ENCODE measurements around the gene EDAR.

EDAR gene

DNA sequence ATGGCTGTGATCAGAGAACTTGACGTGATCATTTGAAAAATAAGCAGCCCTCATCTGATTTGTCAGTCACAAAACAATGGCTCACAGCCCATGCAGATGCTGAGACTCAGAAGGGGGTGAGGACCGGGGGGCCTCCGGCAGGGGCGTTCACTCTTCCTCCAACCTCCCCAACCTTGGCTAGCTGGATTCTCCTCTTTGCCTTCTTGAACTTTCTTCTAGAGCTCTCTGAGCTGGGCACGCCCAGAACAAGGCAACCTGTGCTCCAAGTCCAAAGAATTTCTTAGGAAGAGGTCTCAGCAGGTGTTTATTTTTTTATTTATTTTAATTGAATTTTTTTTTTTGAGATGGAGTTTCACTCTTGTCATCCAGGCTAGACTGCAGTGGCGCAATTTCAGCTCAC, 16.4 kb downstream of the EDAR start:
- TF ChIP-seq EZH2 (IDR thresholded peaks at IDR 0.05; ENCODE audit: borderline replicate concordance, low read length), result no peak
- TF ChIP-seq, protein P1, sequence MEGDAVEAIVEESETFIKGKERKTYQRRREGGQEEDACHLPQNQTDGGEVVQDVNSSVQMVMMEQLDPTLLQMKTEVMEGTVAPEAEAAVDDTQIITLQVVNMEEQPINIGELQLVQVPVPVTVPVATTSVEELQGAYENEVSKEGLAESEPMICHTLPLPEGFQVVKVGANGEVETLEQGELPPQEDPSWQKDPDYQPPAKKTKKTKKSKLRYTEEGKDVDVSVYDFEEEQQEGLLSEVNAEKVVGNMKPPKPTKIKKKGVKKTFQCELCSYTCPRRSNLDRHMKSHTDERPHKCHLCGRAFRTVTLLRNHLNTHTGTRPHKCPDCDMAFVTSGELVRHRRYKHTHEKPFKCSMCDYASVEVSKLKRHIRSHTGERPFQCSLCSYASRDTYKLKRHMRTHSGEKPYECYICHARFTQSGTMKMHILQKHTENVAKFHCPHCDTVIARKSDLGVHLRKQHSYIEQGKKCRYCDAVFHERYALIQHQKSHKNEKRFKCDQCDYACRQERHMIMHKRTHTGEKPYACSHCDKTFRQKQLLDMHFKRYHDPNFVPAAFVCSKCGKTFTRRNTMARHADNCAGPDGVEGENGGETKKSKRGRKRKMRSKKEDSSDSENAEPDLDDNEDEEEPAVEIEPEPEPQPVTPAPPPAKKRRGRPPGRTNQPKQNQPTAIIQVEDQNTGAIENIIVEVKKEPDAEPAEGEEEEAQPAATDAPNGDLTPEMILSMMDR (IDR thresholded peaks at IDR 0.05; ENCODE audit: low read length), result no peak
- H3K9me2 ChIP-seq (ENCODE audit: low read depth, low read length), result no peaks in the 10 kb centered on the region
- no peaks in the 10 kb centered on the region for H3K36me3 ChIP-seq (ENCODE audit: insufficient read depth, low read length)
- H4K20me1 ChIP-seq (ENCODE audit: insufficient read depth, low read length), result no peaks in the 10 kb centered on the region
- no peak overlapping the region for H3K27ac ChIP-seq (ENCODE audit: low read depth, low read length, poor library complexity, severe bottlenecking)
- no peak overlapping the region for H2AFZ ChIP-seq (ENCODE audit: low read length)
- no peak overlapping the region for H3K4me3 ChIP-seq (ENCODE audit: low read depth, low read length, poor library complexity, severe bottlenecking)
- no peak overlapping the region for H3K4me2 ChIP-seq (ENCODE audit: low read length)
- no peaks in the 10 kb centered on the region for H3F3A ChIP-seq (ENCODE audit: insufficient read depth, low read length)
- H3K9me3 ChIP-seq (ENCODE audit: low read length), result no peaks in the 10 kb centered on the region
- no peak overlapping the region for H3K9ac ChIP-seq (ENCODE audit: low read length)
- no peaks in the 10 kb centered on the region for H3K79me2 ChIP-seq (ENCODE audit: insufficient read depth, low read length)
- no peaks in the 10 kb centered on the region for H3K27me3 ChIP-seq (ENCODE audit: insufficient read depth, low read length)
- H3K4me1 ChIP-seq (ENCODE audit: insufficient read depth, low read length, severe bottlenecking), result no peaks in the 10 kb centered on the region

DNA sequence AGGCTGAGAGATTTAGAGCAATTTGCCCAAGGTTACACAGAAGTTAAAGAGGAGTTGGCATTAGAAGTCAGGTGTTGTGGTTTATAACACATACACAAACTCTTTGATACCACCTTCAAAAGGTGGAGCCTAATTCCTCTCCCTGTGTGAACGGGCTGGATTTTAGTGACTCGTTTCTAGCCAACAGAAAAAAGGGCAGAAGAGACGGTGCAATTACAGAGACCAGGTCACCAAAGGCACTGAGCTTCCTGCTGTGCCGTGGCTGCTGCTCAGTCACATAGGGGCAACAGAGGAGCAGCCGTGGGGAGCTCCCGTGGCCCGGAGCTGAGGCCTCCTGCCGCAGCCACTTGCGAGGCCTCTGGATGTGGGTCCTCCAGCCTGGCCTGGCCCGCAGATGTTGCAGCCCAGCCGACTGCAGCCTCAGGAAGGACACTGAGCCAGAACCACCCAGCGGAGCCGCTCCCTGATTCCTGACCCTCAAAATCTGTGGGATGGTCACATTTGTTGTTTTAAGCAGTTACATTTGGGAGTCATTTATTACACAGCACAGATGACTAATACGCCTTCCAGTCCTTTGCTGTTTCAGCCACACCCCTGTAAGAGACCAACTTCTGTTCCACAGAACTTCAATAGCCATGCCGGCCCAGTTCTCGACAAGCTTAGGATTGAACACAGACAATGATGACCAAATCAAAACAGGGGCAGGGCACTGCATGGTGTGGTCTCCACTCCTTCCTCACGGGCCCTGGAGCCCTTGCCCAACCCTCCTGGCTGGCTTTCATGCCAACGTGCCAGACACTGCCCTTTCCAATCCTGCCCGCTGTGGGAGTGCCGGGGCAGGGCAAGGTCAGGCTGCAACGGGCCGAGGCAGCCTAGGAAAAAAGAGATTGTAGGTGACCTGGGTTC, 17.1 kb downstream of the EDAR start:
- TF ChIP-seq, protein P1 (IDR thresholded peaks at IDR 0.05; ENCODE audit: low read length), result no peak
- no peak for TF ChIP-seq EZH2 (IDR thresholded peaks at IDR 0.05; ENCODE audit: borderline replicate concordance, low read length)
- no peaks in the 10 kb centered on the region for H3K9me2 ChIP-seq (ENCODE audit: low read depth, low read length)
- H4K20me1 ChIP-seq (ENCODE audit: insufficient read depth, low read length), result no peaks in the 10 kb centered on the region
- H3K4me1 ChIP-seq (ENCODE audit: insufficient read depth, low read length, severe bottlenecking), result no peaks in the 10 kb centered on the region
- H3F3A ChIP-seq (ENCODE audit: insufficient read depth, low read length), result no peaks in the 10 kb centered on the region
- no peak overlapping the region for H3K9ac ChIP-seq (ENCODE audit: low read length)
- no peak overlapping the region for H2AFZ ChIP-seq (ENCODE audit: low read length)
- H3K36me3 ChIP-seq (ENCODE audit: insufficient read depth, low read length), result no peaks in the 10 kb centered on the region
- no peaks in the 10 kb centered on the region for H3K27me3 ChIP-seq (ENCODE audit: insufficient read depth, low read length)
- H3K9me3 ChIP-seq (ENCODE audit: low read length), result no peaks in the 10 kb centered on the region
- no peak overlapping the region for H3K4me2 ChIP-seq (ENCODE audit: low read length)
- H3K27ac ChIP-seq (ENCODE audit: low read depth, low read length, poor library complexity, severe bottlenecking), result no peak overlapping the region
- no peaks in the 10 kb centered on the region for H3K79me2 ChIP-seq (ENCODE audit: insufficient read depth, low read length)
- H3K4me3 ChIP-seq (ENCODE audit: low read depth, low read length, poor library complexity, severe bottlenecking), result no peak overlapping the region

DNA sequence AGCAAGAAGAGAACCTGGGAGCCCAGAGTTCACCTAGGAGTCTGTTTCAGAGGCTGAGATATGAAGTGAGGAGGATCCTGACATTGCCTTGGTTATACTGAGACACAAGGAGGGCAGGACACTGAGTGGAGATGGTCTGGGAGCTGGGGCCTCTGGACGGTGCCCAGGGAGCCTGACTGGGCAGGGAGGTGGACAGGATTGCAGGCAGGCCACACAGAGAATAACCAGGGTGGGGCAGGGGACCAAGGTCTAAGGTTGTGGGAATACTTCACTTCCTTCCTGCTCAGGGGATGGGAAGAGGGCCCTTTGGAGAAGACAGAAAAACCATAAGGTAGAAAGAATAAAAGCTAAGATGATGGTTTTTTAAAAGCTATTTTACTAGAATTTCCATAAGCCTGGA, 18.7 kb downstream of the EDAR start:
- Histone ChIP-seq H3K27me3 (ENCODE audit: insufficient read depth, low read length) (no peaks in the 10 kb centered on the region), H3K9me3 (ENCODE audit: low read length) (no peaks in the 10 kb centered on the region), H3F3A (ENCODE audit: insufficient read depth, low read length) (no peaks in the 10 kb centered on the region), H4K20me1 (ENCODE audit: insufficient read depth, low read length) (no peaks in the 10 kb centered on the region), H3K36me3 (ENCODE audit: insufficient read depth, low read length) (no peaks in the 10 kb centered on the region), H3K4me2 (ENCODE audit: low read length) (no peak overlapping the region), H3K4me3 (ENCODE audit: low read depth, low read length, poor library complexity, severe bottlenecking) (no peak overlapping the region), H3K79me2 (ENCODE audit: insufficient read depth, low read length) (no peaks in the 10 kb centered on the region), H3K9me2 (ENCODE audit: low read depth, low read length) (no peaks in the 10 kb centered on the region), H3K4me1 (ENCODE audit: insufficient read depth, low read length, severe bottlenecking) (no peaks in the 10 kb centered on the region), H3K9ac (ENCODE audit: low read length) (no peak overlapping the region), H2AFZ (ENCODE audit: low read length) (no peak overlapping the region), H3K27ac (ENCODE audit: low read depth, low read length, poor library complexity, severe bottlenecking) (no peak overlapping the region)
- TF ChIP-seq, protein P1 (IDR thresholded peaks at IDR 0.05; ENCODE audit: low read length), result no peak
- no peak for TF ChIP-seq EZH2 (IDR thresholded peaks at IDR 0.05; ENCODE audit: borderline replicate concordance, low read length)
